Activated CD4-positive, alpha-beta memory T cell treated with anti-CD3 and anti-CD28 coated beads for 36 hours (primary cell): Measurements from ENCODE around the gene SCN1B. TPM values are rescaled to one million over a fixed set of nuclear protein-coding genes. Genes with fewer than 3 reads are reported as not detected.
A peak's percentile ranks its signal among the peaks of the same experiment; 100 is the strongest.
"Not testable (repeated sequence)": the region's sequence is repeated elsewhere in the genome, so short reads cannot be mapped to it uniquely, and the experiment has no call there.

ENCODE experiments used
- CTCF ChIA-PET: fragments of 350-600 bp; sonication (Branson Sonifier 250); formaldehyde crosslinking; loops from one replicate; lab custom pipeline; 2021; ENCODE audit warnings: antibody characterized with exemption, inconsistent platforms; lab: Charles Lee
- POLR2A ChIA-PET: fragments of 350-600 bp; sonication (Branson Sonifier 250); formaldehyde crosslinking; loops from one replicate; lab custom pipeline; 2021; ENCODE audit warnings: antibody characterized with exemption; lab: Charles Lee
- DNase-seq: peaks from one replicate; pipeline ENCODE4 v3.0.0-alpha.2; 2020
- H3K27ac Mint-ChIP-seq: one replicate; pipeline ENCODE4 v1.8.0; 2021; ENCODE audit warnings: mixed read lengths
- H3K27me3 Mint-ChIP-seq: one replicate; pipeline ENCODE4 v1.8.0; 2021; ENCODE audit warnings: mixed read lengths
- H3K36me3 Mint-ChIP-seq: one replicate; pipeline ENCODE4 v1.8.0; 2021; ENCODE audit warnings: mixed read lengths
- H3K4me1 Mint-ChIP-seq: one replicate; pipeline ENCODE4 v1.8.0; 2021; ENCODE audit warnings: low read depth, mixed read lengths
- H3K4me3 Mint-ChIP-seq: one replicate; pipeline ENCODE4 v1.8.0; 2021; ENCODE audit warnings: mild to moderate bottlenecking, mixed read lengths
- H3K9me3 Mint-ChIP-seq: one replicate; pipeline ENCODE4 v1.8.0; 2021; ENCODE audit warnings: mixed read lengths
- intact Hi-C: fragments of 100-400 bp; cut with micrococcal nuclease; formaldehyde crosslinking; loops from one replicate; pipeline ENCODE4 v1.15.1; 2023
- total RNA-seq, 2 experiments: library from RNA; stranded (reverse); gene quantifications; one replicate each; pipeline ENCODE4 v1.2.3, GENCODE V29; 2021

SCN1B gene
- 1 to 10 TPM; 1.1 to 1.6 TPM for total RNA-seq

DNA sequence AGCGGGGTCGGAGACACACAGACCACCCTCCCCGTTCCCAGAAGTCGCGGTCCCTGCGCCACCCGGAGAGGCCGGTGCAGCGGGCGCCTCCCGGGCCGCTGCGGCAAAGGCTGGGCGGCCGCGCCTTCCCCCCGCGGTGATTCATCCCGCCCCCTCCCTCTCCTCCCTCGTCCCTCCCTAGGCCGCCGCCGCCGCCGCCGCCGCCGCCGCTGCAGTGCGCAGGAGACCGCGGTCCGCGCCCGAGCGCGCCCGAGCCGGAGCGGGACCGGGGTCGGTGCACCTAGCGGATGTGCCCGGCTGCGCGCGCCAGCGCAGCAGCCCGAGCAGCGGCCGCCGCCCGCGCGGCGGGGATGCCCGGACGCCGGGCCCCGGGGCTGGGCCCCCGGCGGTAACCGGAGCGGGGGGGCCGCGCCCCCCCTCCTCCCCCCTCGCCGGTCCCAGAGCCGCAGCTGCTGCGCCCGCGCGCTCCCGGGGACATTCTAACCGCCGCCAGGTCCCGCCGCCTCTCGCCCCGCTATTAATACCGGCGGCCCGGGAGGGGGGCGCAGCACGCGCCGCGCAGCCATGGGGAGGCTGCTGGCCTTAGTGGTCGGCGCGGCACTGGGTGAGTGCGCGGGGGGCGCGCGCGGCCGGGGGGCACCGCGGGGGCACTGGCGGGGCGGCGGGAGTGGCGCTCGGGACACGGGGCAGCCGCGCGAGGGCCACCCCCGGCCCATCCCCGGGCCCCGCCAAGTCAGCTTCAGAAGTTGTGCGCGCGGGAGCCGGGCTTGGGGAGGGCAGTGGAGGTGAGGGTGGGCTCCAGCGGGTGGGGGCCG is at the start of gene SCN1B:
Gene SCN1B (plus strand): TSS at position 214 of the 815 bp plus-strand sequence. CDS start 351 bp downstream, at position 565.
- DNase-seq: peak; percentile 84
- CTCF ChIA-PET: interaction anchor here (0.7 to 2.1 kb wide), 2 partner anchors 12 to 13 kb away, joined by 3 to 13 read pairs; no protein-coding TSS in a partner anchor
- Mint-ChIP-seq H3K4me3 (peak within 1 kb of the TSS; percentile 58), H3K27me3 (peaks cover 13% of the 10 kb centered on the region), H3K27ac (no peak within 1 kb of the TSS), H3K4me1 (peaks cover 8% of the 10 kb centered on the region), H3K9me3 (no peaks in the 10 kb centered on the region), H3K36me3 (peaks cover 17% of the 10 kb centered on the region)
- POLR2A ChIA-PET: no interaction called here
- intact Hi-C loops: no loop called here

DNA sequence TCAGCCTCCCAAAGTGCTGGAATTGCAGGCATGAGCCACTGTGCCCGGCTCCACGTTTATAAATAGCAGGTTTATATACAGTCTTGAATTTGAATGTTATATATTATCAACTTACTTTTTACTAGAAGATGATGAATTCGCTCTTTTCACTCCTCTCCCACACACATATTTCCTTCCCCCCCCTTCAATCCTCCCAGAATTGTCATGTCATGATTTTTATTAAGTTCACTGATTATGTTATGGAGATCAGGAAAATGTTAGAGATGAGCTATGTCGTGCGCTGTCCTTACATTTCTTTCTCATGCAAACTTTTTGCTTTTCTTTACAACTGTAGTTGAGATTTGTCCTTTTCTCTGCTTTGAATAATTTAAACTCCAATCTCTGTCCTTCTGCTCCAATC is 48.0 kb upstream of the SCN1B start:
- CTCF ChIA-PET: interaction anchor here (0.7 kb wide), 1 partner anchor 31 kb away, joined by 3 read pairs; no protein-coding TSS in a partner anchor

DNA sequence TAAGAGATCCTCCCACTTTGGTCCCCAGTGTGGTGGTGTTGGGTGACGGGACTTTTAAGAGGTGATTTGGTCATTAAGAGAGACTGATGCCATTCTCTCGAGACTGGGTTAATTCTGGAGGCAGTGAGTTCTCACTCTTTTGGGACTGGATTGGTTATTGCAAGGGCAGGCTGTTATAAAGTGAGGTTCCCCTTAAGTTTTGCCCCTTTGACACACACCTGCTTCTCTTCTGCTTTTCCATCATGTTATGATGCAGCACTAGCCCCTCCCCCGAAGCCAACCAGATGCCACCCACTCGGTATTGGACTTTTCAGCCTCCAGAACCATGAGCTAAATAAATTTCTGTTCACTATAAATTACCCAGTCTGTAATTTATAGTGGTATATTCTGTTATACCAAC is 46.5 kb upstream of the SCN1B start:
- CTCF ChIA-PET: interaction anchor here (1.0 to 1.2 kb wide), 2 partner anchors 10 to 60 kb away, joined by 5 to 6 read pairs; no protein-coding TSS in a partner anchor
- Mint-ChIP-seq H3K27ac (no peak overlapping the region), H3K36me3 (peaks cover 6% of the 10 kb centered on the region), H3K27me3 (no peaks in the 10 kb centered on the region), H3K4me1 (peaks cover 32% of the 10 kb centered on the region), H3K4me3 (no peak overlapping the region), H3K9me3 (no peaks in the 10 kb centered on the region)
- DNase-seq: no peak
- intact Hi-C loops: no loop called here
- POLR2A ChIA-PET: interaction anchor here (3.2 kb wide), 1 partner anchor 16 kb away, joined by 17 read pairs; the partner anchor contains the start of gene GRAMD1A

More for the DNA sequence above, 48.0 kb upstream of the SCN1B start:
- Mint-ChIP-seq H3K36me3 (peaks cover 3% of the 10 kb centered on the region), H3K4me3 (no peak overlapping the region), H3K27me3 (no peaks in the 10 kb centered on the region), H3K4me1 (peaks cover 20% of the 10 kb centered on the region), H3K9me3 (no peaks in the 10 kb centered on the region), H3K27ac (no peak overlapping the region)
- intact Hi-C loops: no loop called here
- POLR2A ChIA-PET: no interaction called here
- no peak for DNase-seq

- Mint-ChIP-seq H3K36me3 (peaks cover 6% of the 10 kb centered on the region), H3K4me3 (no peak overlapping the region), H3K27ac (no peak overlapping the region), H3K4me1 (peaks cover 37% of the 10 kb centered on the region), H3K27me3 (no peaks in the 10 kb centered on the region), H3K9me3 (no peaks in the 10 kb centered on the region)
- ChIA-PET POLR2A (interaction anchor here (3.2 kb wide), 1 partner anchor 16 kb away, joined by 17 read pairs; the partner anchor contains the start of gene GRAMD1A), CTCF (interaction anchor here (1.0 to 1.2 kb wide), 2 partner anchors 11 to 60 kb away, joined by 5 to 6 read pairs; no protein-coding TSS in a partner anchor)
- intact Hi-C loops: no loop called here
- DNase-seq: no peak
These were observed 46.0 kb upstream of the SCN1B start for GRCh38 chr19:34984287-34984686.

- intact Hi-C loops: no loop called here
- CTCF ChIA-PET: interaction anchor here (0.9 to 1.8 kb wide), 6 partner anchors 9 to 28 kb away, joined by 3 to 8 read pairs (median 4); no protein-coding TSS in a partner anchor
- H3K4me1 Mint-ChIP-seq: peaks cover 47% of the 10 kb centered on the region
- peaks cover 6% of the 10 kb centered on the region for H3K36me3 Mint-ChIP-seq
- POLR2A ChIA-PET: interaction anchor here (0.7 to 3.2 kb wide), 2 partner anchors 9 to 15 kb away, joined by 3 to 17 read pairs; partner anchors contain the start of gene GRAMD1A
- H3K27me3 Mint-ChIP-seq: no peaks in the 10 kb centered on the region
- H3K27ac Mint-ChIP-seq: peak overlapping the region; percentile 77
- DNase-seq: peak; percentile 60
- peak overlapping the region; percentile 70 for H3K4me3 Mint-ChIP-seq
- no peaks in the 10 kb centered on the region for H3K9me3 Mint-ChIP-seq
These were observed 44.8 kb upstream of the SCN1B start for GRCh38 chr19:34985249-34986022.

GRCh38 chr19:34988119-34988518 is 42.2 kb upstream of the SCN1B start:
- ChIA-PET CTCF (interaction anchor here (1.5 to 1.7 kb wide), 2 partner anchors 13 to 25 kb away, joined by 3 to 8 read pairs; partner anchors contain the start of gene GRAMD1A), POLR2A (interaction anchor here (0.8 to 3.7 kb wide), 2 partner anchors 11 to 12 kb away, joined by 3 to 65 read pairs; partner anchors contain the start of gene GRAMD1A)
- intact Hi-C loops: no loop called here
- no peaks in the 10 kb centered on the region for H3K27me3 Mint-ChIP-seq
- H3K4me1 Mint-ChIP-seq: peaks cover 69% of the 10 kb centered on the region
- H3K4me3 Mint-ChIP-seq: peak overlapping the region; percentile 48
- peak overlapping the region; percentile 85 for H3K27ac Mint-ChIP-seq
- peaks cover 6% of the 10 kb centered on the region for H3K36me3 Mint-ChIP-seq
- H3K9me3 Mint-ChIP-seq: peaks cover 3% of the 10 kb centered on the region
- DNase-seq: no peak

- peak; percentile 38 for DNase-seq
- H3K27ac Mint-ChIP-seq: peak overlapping the region; percentile 85
- ChIA-PET CTCF (interaction anchor here (1.0 to 2.5 kb wide), 4 partner anchors 11 to 55 kb away, joined by 3 to 10 read pairs (median 6); partner anchors contain the start of gene GRAMD1A), POLR2A (interaction anchor here (1.5 to 3.7 kb wide), 2 partner anchors 10 to 24 kb away, joined by 7 to 65 read pairs; partner anchors contain the start of gene GRAMD1A)
- peaks cover 65% of the 10 kb centered on the region for H3K4me1 Mint-ChIP-seq
- intact Hi-C loops: no loop called here
- H3K9me3 Mint-ChIP-seq: peaks cover 3% of the 10 kb centered on the region
- H3K4me3 Mint-ChIP-seq: peak overlapping the region; percentile 33
- peaks cover 6% of the 10 kb centered on the region for H3K36me3 Mint-ChIP-seq
- H3K27me3 Mint-ChIP-seq: no peaks in the 10 kb centered on the region
These were observed 41.0 kb upstream of the SCN1B start for GRCh38 chr19:34989298-34989697.

GRCh38 chr19:34990578-34991192 is 39.6 kb upstream of the SCN1B start:
- H3K27ac Mint-ChIP-seq: peak overlapping the region; percentile 96
- POLR2A ChIA-PET: interaction anchor here (0.7 to 3.7 kb wide), 2 partner anchors 9 to 11 kb away, joined by 3 to 65 read pairs; partner anchors contain the start of gene GRAMD1A
- peaks cover 3% of the 10 kb centered on the region for H3K9me3 Mint-ChIP-seq
- CTCF ChIA-PET: interaction anchor here (0.7 to 2.5 kb wide), 5 partner anchors 9 to 22 kb away, joined by 3 to 10 read pairs (median 4); no protein-coding TSS in a partner anchor
- peak overlapping the region; percentile 33 for H3K4me3 Mint-ChIP-seq
- H3K27me3 Mint-ChIP-seq: no peaks in the 10 kb centered on the region
- peaks cover 59% of the 10 kb centered on the region for H3K4me1 Mint-ChIP-seq
- peaks cover 3% of the 10 kb centered on the region for H3K36me3 Mint-ChIP-seq
- intact Hi-C loops: loop anchor here (1.0 to 10.0 kb wide), 3 partner anchors 11 to 224 kb away; no protein-coding TSS in a partner anchor
- peak; percentile 85 for DNase-seq

DNA sequence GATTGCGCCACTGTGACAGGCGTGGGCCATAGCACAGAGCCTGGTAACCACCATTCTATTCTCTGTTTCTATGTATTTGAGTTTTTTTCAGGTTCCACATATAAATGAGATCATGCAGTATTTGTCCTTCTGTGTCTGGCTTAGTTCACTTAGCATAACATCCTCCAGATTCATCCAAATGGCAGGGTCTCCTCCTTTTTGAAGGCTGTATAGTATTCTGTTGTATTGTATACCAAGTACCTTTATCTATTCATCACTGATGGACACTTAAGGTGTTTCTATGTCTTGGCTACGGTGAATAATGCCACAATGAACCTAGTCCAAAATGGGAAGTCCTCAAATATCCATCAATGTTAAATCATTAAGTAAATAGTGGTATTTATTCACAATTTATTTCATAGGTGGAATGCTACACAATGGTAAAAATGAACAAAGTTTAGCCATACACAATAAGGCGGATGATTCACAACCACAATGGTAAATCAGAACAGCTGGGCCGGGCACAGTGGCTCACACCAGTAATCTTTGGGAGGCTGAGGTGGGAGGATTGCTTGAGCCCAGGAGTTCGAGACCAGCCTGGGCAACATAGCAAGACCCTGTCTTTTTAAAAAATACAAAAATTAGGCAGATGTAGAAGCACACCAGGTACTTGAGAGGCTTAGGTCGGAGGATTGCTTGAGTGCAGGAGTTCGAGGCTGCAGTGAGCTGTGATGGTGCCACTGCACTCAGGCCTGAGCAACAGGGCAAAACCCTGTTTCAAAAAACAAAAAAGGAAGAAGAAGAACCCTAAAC is 38.5 kb upstream of the SCN1B start:
- Mint-ChIP-seq H3K27me3 (no peaks in the 10 kb centered on the region), H3K36me3 (peaks cover 4% of the 10 kb centered on the region), H3K27ac (peak overlapping the region; percentile 96), H3K9me3 (peaks cover 3% of the 10 kb centered on the region), H3K4me1 (peaks cover 66% of the 10 kb centered on the region), H3K4me3 (no peak overlapping the region)
- intact Hi-C loops: loop anchor here (2.0 to 10.0 kb wide), 2 partner anchors 19 to 223 kb away; no protein-coding TSS in a partner anchor
- ChIA-PET CTCF (interaction anchor here (1.0 to 1.8 kb wide), 3 partner anchors 8 to 20 kb away, joined by 3 to 5 read pairs (median 4); no protein-coding TSS in a partner anchor), POLR2A (interaction anchor here (0.6 to 3.7 kb wide), 3 partner anchors 8 to 17 kb away, joined by 3 to 65 read pairs (median 3); partner anchors contain the start of gene GRAMD1A)
- no peak for DNase-seq

DNA sequence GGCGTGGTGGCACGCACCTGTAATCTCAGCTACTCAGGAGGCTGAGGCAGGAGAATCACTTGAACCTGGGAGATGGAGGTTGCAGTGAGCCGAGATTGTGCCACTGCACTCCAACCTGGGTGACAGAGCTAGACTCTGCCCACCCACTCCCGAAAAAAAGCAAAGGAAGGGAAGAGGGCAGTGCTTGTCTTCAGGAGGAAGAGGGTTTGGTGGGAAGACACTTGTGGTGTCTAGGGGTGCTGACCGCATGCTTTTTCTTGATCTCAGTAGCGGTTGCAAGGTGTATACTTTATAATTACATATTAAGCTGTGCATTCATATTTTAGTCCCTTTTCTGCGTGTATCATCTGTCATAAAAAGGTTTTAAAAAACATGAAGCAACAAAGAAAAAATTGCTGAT is 37.7 kb upstream of the SCN1B start:
- CTCF ChIA-PET, POLR2A ChIA-PET, H3K27me3 Mint-ChIP-seq, H3K9me3 Mint-ChIP-seq, DNase-seq, H3K36me3 Mint-ChIP-seq, H3K4me3 Mint-ChIP-seq: not testable (repeated sequence)
- Mint-ChIP-seq H3K4me1 (peaks cover 71% of the 10 kb centered on the region), H3K27ac (peak overlapping the region; percentile 96)
- intact Hi-C loops: loop anchor here (10.0 kb wide), 1 partner anchor 222 kb away; no protein-coding TSS in a partner anchor
